AG04449 (cell line): ENCODE measurements around the gene GABBR2.
"Not testable (repeated sequence)": the region's sequence is repeated elsewhere in the genome, so short reads cannot be mapped to it uniquely, and the experiment has no call there.

Source experiments
- CTCF ChIA-PET: fragments of 350-600 bp; formaldehyde crosslinking; extraction: SDS; loops from one replicate; lab custom pipeline; 2021; ENCODE audit warnings: antibody characterized with exemption; lab: Yijun Ruan, JAX
- POLR2A ChIA-PET: fragments of 400-600, 350-600 bp; formaldehyde crosslinking; extraction: SDS; loops from one replicate; lab custom pipeline; 2020; ENCODE audit warnings: antibody characterized with exemption, inconsistent platforms; lab: Yijun Ruan, JAX
- DNase-seq: peaks from one replicate; pipeline ENCODE4 v3.0.0-alpha.2; 2010; ENCODE audit warnings: low read depth, low spot score
- H3K4me3 ChIP-seq: 2 replicates; pipeline ENCODE4 v1.5.1; 2011; ENCODE audit warnings: low read depth, mild to moderate bottlenecking, control low read depth, low read length
- CTCF ChIP-seq: IDR thresholded peaks from one replicate; pipeline ENCODE4 v1.5.1; 2011; ENCODE audit warnings: mild to moderate bottlenecking, moderate library complexity, low read length, control low read depth, inconsistent platforms; ENCODE audit not compliant: insufficient read depth; ENCODE audit errors: missing control alignments

GABBR2 gene

GRCh38 chr9:98465799-98466198 lies 242.9 kb downstream of the GABBR2 start:
- no peak for DNase-seq
- H3K4me3 ChIP-seq: no peak overlapping the region
- ChIA-PET CTCF (no interaction called here), POLR2A (no interaction called here)
- no peak for TF ChIP-seq CTCF

- CTCF ChIA-PET, DNase-seq, POLR2A ChIA-PET: not testable (repeated sequence)
Measured at GRCh38 chr9:98464156-98464690, 244.5 kb downstream of the GABBR2 start.

GRCh38 chr9:98462310-98462709 lies 246.4 kb downstream of the GABBR2 start:
- DNase-seq: no peak
- POLR2A ChIA-PET: no interaction called here
- no peak overlapping the region for H3K4me3 ChIP-seq
- CTCF ChIA-PET: no interaction called here
- TF ChIP-seq CTCF: no peak

More at GRCh38 chr9:98464156-98464690, 244.5 kb downstream of the GABBR2 start:
- not testable (repeated sequence) for H3K4me3 ChIP-seq

GRCh38 chr9:98460704-98461103 lies 248.0 kb downstream of the GABBR2 start:
- CTCF ChIA-PET: no interaction called here
- POLR2A ChIA-PET: no interaction called here
- TF ChIP-seq CTCF: no peak
- no peak for DNase-seq
- H3K4me3 ChIP-seq: no peak overlapping the region

- TF ChIP-seq CTCF: no peak
- H3K4me3 ChIP-seq: no peak overlapping the region
- DNase-seq: peak; percentile 69
- CTCF ChIA-PET: interaction anchor here (0.9 to 1.4 kb wide), 2 partner anchors 318 kb away, joined by 5 to 6 read pairs; no protein-coding TSS in a partner anchor
- POLR2A ChIA-PET: no interaction called here
Measured at GRCh38 chr9:98457726-98458370, 250.9 kb downstream of the GABBR2 start.

GRCh38 chr9:98456156-98456613 lies 252.6 kb downstream of the GABBR2 start:
- TF ChIP-seq CTCF: no peak
- CTCF ChIA-PET: interaction anchor here (1.5 to 1.8 kb wide), 2 partner anchors 141 to 319 kb away, joined by 4 to 9 read pairs; no protein-coding TSS in a partner anchor

More at GRCh38 chr9:98456156-98456613, 252.6 kb downstream of the GABBR2 start:
- DNase-seq: no peak
- no peak overlapping the region for H3K4me3 ChIP-seq
- POLR2A ChIA-PET: no interaction called here
